CD14-positive monocyte (primary cell): ENCODE measurements around the gene RNASE1. TPM values are rescaled to one million over a fixed set of nuclear protein-coding genes. Genes with fewer than 3 reads are reported as not detected.
"Not testable (repeated sequence)": the region's sequence is repeated elsewhere in the genome, so short reads cannot be mapped to it uniquely, and the experiment has no call there.

Experiments
- DNase-seq, 3 donors: peaks; one replicate each; pipeline ENCODE4 v3.0.0-alpha.2; 2011 to 2022
- H2AFZ ChIP-seq: 2 replicates; pipeline ENCODE4 v1.6.0; 2012; ENCODE audit warnings: mild to moderate bottlenecking, low read depth, low read length, inconsistent platforms; ENCODE audit not compliant: insufficient read depth, poor library complexity, severe bottlenecking
- H3K27ac ChIP-seq, 2 donors: 1 replicate in 1 of 2; 2 replicates in 1 of 2; pipeline ENCODE4 v1.5.1; 2012 to 2013; ENCODE audit warnings: low read length in 2 of 2, control low read depth in 1 of 2, inconsistent platforms in 1 of 2, low read depth in 1 of 2, mild to moderate bottlenecking in 1 of 2
- H3K27me3 ChIP-seq, 2 donors: one replicate each; pipeline versions ENCODE4 v1.6.0 to v1.6.1; 2011 to 2013; ENCODE audit warnings: low read length in 2 of 2; ENCODE audit not compliant: control insufficient read depth in 2 of 2, insufficient read depth in 2 of 2
- H3K36me3 ChIP-seq, 2 donors: replicated peaks in 1 of 2; 1 replicate in 1 of 2; 2 replicates in 1 of 2; pipeline versions ENCODE4 v1.5.1 to v1.6.1; 2012 to 2013; ENCODE audit warnings: low read length in 2 of 2, control low read depth in 1 of 2, inconsistent platforms in 1 of 2, mild to moderate bottlenecking in 1 of 2; ENCODE audit not compliant: insufficient read depth in 2 of 2, control insufficient read depth in 1 of 2
- H3K4me1 ChIP-seq, 2 donors: 1 replicate in 1 of 2; 2 replicates in 1 of 2; pipeline versions ENCODE4 v1.5.1 to v1.6.1; 2012 to 2013; ENCODE audit warnings: low read length in 2 of 2, control low read depth in 1 of 2, inconsistent platforms in 1 of 2, mild to moderate bottlenecking in 1 of 2, moderate library complexity in 1 of 2; ENCODE audit not compliant: insufficient read depth in 2 of 2, control insufficient read depth in 1 of 2
- H3K4me2 ChIP-seq: replicated peaks from 2 replicates; pipeline ENCODE3; 2012; ENCODE audit warnings: low read length, moderate library complexity, mild to moderate bottlenecking; ENCODE audit not compliant: poor library complexity, severe bottlenecking; ENCODE audit errors: extremely low read depth
- H3K4me3 ChIP-seq, 3 experiments: fragments of 200-600 bp in 1 of 3; sonication (generic) in 1 of 3; replicated peaks in 1 of 3; 1 replicate in 2 of 3; 2 replicates in 1 of 3; pipeline ENCODE4 v1.5.1; 2011 to 2013; ENCODE audit warnings: low read length in 3 of 3, mild to moderate bottlenecking in 3 of 3, control low read depth in 2 of 3, low read depth in 2 of 3, inconsistent platforms in 1 of 3, moderate library complexity in 1 of 3
- H3K79me2 ChIP-seq: 2 replicates; pipeline ENCODE4 v1.6.0; 2012; ENCODE audit warnings: mild to moderate bottlenecking, control low read depth, inconsistent platforms, low read length, moderate library complexity; ENCODE audit not compliant: insufficient read depth
- H3K9ac ChIP-seq: 2 replicates; pipeline ENCODE4 v1.6.0; 2017; ENCODE audit warnings: low read length, mild to moderate bottlenecking; ENCODE audit not compliant: insufficient read depth, poor library complexity, severe bottlenecking
- H3K9me3 ChIP-seq, 2 donors: replicated peaks in 1 of 2; 1 replicate in 1 of 2; 2 replicates in 1 of 2; pipeline versions ENCODE4 v1.5.1 to v1.6.1; 2012 to 2013; ENCODE audit warnings: low read length in 2 of 2, control low read depth in 1 of 2; ENCODE audit not compliant: control insufficient read depth in 1 of 2, insufficient read depth in 1 of 2
- H4K20me1 ChIP-seq: 2 replicates; pipeline ENCODE4 v1.6.0; 2012; ENCODE audit warnings: mild to moderate bottlenecking, low read length, control low read depth, moderate library complexity; ENCODE audit not compliant: insufficient read depth
- H3K27ac Mint-ChIP-seq, 7 donors: one replicate each; pipeline ENCODE4 v1.8.0; 2020; ENCODE audit warnings: mild to moderate bottlenecking in 7 of 7, mixed read lengths in 7 of 7, moderate library complexity in 6 of 7, inconsistent platforms in 2 of 7
- H3K27me3 Mint-ChIP-seq, 3 donors: one replicate each; pipeline ENCODE4 v1.8.0; 2021 to 2022; ENCODE audit warnings: low read depth in 3 of 3, mild to moderate bottlenecking in 3 of 3, mixed read lengths in 3 of 3, moderate library complexity in 3 of 3, inconsistent platforms in 1 of 3
- H3K36me3 Mint-ChIP-seq, 2 donors: one replicate each; pipeline ENCODE4 v1.8.0; 2020; ENCODE audit warnings: mixed read lengths in 2 of 2, inconsistent platforms in 1 of 2, mild to moderate bottlenecking in 1 of 2
- H3K4me1 Mint-ChIP-seq: one replicate; pipeline ENCODE4 v1.8.0; 2020; ENCODE audit warnings: mild to moderate bottlenecking, mixed read lengths
- H3K4me3 Mint-ChIP-seq, 2 donors: one replicate each; pipeline ENCODE4 v1.8.0; 2020; ENCODE audit warnings: mild to moderate bottlenecking in 2 of 2, mixed read lengths in 2 of 2, moderate library complexity in 1 of 2
- H3K9me3 Mint-ChIP-seq, 7 donors: one replicate each; pipeline ENCODE4 v1.8.0; 2020 to 2022; ENCODE audit warnings: mixed read lengths in 7 of 7, mild to moderate bottlenecking in 6 of 7, moderate library complexity in 6 of 7, inconsistent platforms in 2 of 7
- WGBS: methylation state at CpG from one replicate; pipeline ENCODE4 v1.1.5; 2013; ENCODE audit warnings: missing lambda C conversion rate; ENCODE audit not compliant: insufficient coverage; 5-methylcytosine and 5-hydroxymethylcytosine counted together
- intact Hi-C, 2 donors: fragments of 100-400 bp; cut with micrococcal nuclease; formaldehyde crosslinking; loops; one replicate each; pipeline versions ENCODE4 v1.15.0 to v1.15.1; 2023
- polyA plus RNA-seq, 3 donors: library from polyadenylated mRNA; depleted of rRNA in 1 of 3; unstranded in 2 of 3; stranded (reverse) in 1 of 3; fragments of 300-500 nt in 2 of 3; fragments of >200 nt in 1 of 3; fragmentation: Illumina TruSeq in 2 of 3; gene quantifications; 1 replicate in 2 of 3; 2 replicates in 1 of 3; pipeline ENCODE4 v1.2.3, GENCODE V29; 2012 to 2021
- TF ChIP-seq, protein P1 (sequence below): fragments of 200-600 bp; IDR thresholded peaks from one replicate; pipeline ENCODE4 v1.8.0; 2022; ENCODE audit warnings: antibody characterized with exemption, mild to moderate bottlenecking

RNASE1 gene
- polyA plus RNA-seq, 3 donors = 2.1 to 191 (median 11.3) TPM

DNA sequence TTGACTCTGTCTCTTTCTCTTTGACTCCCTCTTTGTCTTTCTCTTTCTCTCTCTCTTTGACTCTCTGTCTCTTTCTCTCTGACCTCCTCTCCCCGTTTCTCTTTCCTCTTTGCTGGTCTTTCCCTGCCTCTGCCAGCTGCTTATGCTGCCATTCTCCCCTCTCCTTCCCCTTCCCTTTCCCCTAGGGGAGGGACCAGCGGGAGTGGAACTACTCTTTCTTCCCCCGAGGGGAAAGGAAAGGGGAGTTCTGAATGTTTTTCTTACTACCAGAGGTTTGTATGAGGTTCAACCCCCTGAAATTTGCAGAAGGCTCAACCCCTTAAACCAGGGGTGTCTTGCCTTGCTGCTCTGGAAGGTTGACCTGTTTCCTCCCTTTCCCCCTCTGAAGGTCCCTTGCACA, 24.7 kb upstream of the RNASE1 start:
- intact Hi-C loops = no loop called here
- Histone ChIP-seq H2AFZ (peak overlapping the region; percentile 46), H3K4me2 (no peak overlapping the region), H3K9ac (no peak overlapping the region), H3K4me1 (peaks cover 17 to 23% of the 10 kb centered on the region in 2 donors), H3K36me3 (no peaks in the 10 kb centered on the region), H3K9me3 (peaks cover 0 to 12% of the 10 kb centered on the region in 2 donors), H3K27me3 (no peaks in the 10 kb centered on the region), H4K20me1 (no peaks in the 10 kb centered on the region), H3K4me3 (peak overlapping the region in 1 of 3 experiments; percentile 17), H3K27ac (no peak overlapping the region), H3K79me2 (no peaks in the 10 kb centered on the region)
- peak overlapping the region in 6 of 7 donors; percentile 50 to 72 (median 63) for H3K27ac Mint-ChIP-seq
- TF ChIP-seq, protein P1, sequence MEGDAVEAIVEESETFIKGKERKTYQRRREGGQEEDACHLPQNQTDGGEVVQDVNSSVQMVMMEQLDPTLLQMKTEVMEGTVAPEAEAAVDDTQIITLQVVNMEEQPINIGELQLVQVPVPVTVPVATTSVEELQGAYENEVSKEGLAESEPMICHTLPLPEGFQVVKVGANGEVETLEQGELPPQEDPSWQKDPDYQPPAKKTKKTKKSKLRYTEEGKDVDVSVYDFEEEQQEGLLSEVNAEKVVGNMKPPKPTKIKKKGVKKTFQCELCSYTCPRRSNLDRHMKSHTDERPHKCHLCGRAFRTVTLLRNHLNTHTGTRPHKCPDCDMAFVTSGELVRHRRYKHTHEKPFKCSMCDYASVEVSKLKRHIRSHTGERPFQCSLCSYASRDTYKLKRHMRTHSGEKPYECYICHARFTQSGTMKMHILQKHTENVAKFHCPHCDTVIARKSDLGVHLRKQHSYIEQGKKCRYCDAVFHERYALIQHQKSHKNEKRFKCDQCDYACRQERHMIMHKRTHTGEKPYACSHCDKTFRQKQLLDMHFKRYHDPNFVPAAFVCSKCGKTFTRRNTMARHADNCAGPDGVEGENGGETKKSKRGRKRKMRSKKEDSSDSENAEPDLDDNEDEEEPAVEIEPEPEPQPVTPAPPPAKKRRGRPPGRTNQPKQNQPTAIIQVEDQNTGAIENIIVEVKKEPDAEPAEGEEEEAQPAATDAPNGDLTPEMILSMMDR = no peak
- peaks cover 27% of the 10 kb centered on the region for H3K4me1 Mint-ChIP-seq
- H3K9me3 Mint-ChIP-seq = peaks cover 7 to 19% (median 14%) of the 10 kb centered on the region in 7 donors
- 0% methylated on average over 1 of the region's 3 CpGs for WGBS
- DNase-seq = no peak
- peak overlapping the region; percentile 27 to 54 for H3K4me3 Mint-ChIP-seq
- peaks cover 0 to 2% of the 10 kb centered on the region in 2 donors for H3K36me3 Mint-ChIP-seq
- H3K27me3 Mint-ChIP-seq = peaks cover 0 to 2% (median 1%) of the 10 kb centered on the region in 3 donors

DNA sequence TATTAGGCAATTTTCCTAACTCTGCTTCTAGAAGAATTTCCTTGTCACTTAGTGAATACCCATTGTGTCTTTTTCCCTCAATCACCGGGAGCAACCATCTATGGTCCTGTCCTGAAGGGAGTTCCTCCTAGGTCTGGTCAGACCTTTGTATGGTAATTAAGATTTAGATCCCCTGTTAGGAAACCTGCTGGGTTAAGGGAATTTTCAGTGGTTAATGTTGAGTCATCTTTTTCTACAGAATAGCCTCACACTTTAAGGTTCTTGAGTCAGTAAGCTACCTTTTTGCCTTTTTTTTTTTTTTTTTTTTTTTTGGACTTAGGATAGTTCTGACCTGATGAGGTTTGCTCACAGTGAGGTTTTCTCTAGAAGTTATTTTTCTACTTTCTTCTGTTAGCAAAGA, 24.0 kb upstream of the RNASE1 start:
- Histone ChIP-seq H3K4me1 (peaks cover 23 to 30% of the 10 kb centered on the region in 2 donors), H3K9me3 (peaks cover 0 to 12% of the 10 kb centered on the region in 2 donors)
- Mint-ChIP-seq H3K27ac (peak overlapping the region in 1 of 7 donors; percentile 60), H3K4me1 (peaks cover 34% of the 10 kb centered on the region), H3K9me3 (peaks cover 7 to 19% (median 14%) of the 10 kb centered on the region in 7 donors)
- H3K4me3 ChIP-seq, H4K20me1 ChIP-seq, H2AFZ ChIP-seq, H3K9ac ChIP-seq, intact Hi-C loops, H3K36me3 Mint-ChIP-seq, H3K4me2 ChIP-seq, H3K36me3 ChIP-seq, H3K27ac ChIP-seq, H3K27me3 ChIP-seq, H3K79me2 ChIP-seq, H3K4me3 Mint-ChIP-seq, H3K27me3 Mint-ChIP-seq: not testable (repeated sequence)
- WGBS = no CpG with 5 or more reads among the region's 1 CpG
- peak in 2 of 3 donors; percentile 26 to 58 for DNase-seq
